Neutrophil (primary cell): ENCODE measurements around the gene CYB5R4.

ENCODE experiments used
- H3K27ac ChIP-seq: fragments of 200-600 bp; sonication (generic); 2 replicates; pipeline ENCODE4 v1.5.1; 2016; ENCODE audit warnings: mild to moderate bottlenecking, moderate library complexity
- H3K27me3 ChIP-seq: fragments of 200-600 bp; sonication (generic); 2 replicates; pipeline ENCODE4 v1.6.0; 2016; ENCODE audit warnings: mild to moderate bottlenecking
- H3K36me3 ChIP-seq: fragments of 200-600 bp; sonication (generic); 2 replicates; pipeline ENCODE4 v1.5.1; 2017
- H3K4me1 ChIP-seq, 2 experiments: fragments of 200-600 bp in 1 of 2; sonication (generic) in 1 of 2; 1 replicate in 1 of 2; 2 replicates in 1 of 2; pipeline versions ENCODE4 v1.5.1 to v1.6.1; 2013 to 2016; ENCODE audit warnings: low read depth in 1 of 2, low read length in 1 of 2, mild to moderate bottlenecking in 1 of 2, moderate library complexity in 1 of 2; ENCODE audit not compliant: control insufficient read depth in 1 of 2, insufficient read depth in 1 of 2
- H3K4me3 ChIP-seq, 2 experiments: fragments of 200-600 bp in 1 of 2; sonication (generic) in 1 of 2; 1 replicate in 1 of 2; 2 replicates in 1 of 2; pipeline ENCODE4 v1.5.1; 2013 to 2016; ENCODE audit warnings: low read depth in 1 of 2, low read length in 1 of 2, mild to moderate bottlenecking in 1 of 2, moderate library complexity in 1 of 2
- H3K9me3 ChIP-seq: fragments of 200-600 bp; sonication (generic); 2 replicates; pipeline ENCODE4 v1.5.1; 2016
- TF ChIP-seq, protein P1 (sequence below): fragments of 200-600 bp; sonication (generic); IDR thresholded peaks from 2 replicates; pipeline ENCODE4 v1.5.1; 2016; ENCODE audit warnings: antibody characterized with exemption

The CYB5R4 gene

DNA sequence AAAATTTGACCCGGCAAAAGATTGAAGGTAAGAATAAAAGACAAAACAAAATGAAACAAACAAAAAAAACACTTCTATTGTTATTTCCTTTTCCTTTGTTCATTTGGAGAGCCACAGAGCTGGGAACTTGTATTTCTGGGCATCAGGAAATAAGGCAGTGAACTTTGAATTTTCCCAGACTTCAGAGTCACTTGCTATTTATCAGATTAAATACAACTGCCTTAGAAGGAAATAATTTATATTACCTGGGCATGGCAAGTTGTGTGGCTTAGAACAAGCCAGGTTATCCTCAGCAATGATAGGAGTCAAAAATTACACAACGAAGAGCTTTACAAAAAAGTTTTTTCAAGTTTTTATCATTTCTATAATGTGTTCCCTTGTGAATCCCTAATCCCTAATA is 153.9 kb downstream of the CYB5R4 start:
- TF ChIP-seq, protein P1, sequence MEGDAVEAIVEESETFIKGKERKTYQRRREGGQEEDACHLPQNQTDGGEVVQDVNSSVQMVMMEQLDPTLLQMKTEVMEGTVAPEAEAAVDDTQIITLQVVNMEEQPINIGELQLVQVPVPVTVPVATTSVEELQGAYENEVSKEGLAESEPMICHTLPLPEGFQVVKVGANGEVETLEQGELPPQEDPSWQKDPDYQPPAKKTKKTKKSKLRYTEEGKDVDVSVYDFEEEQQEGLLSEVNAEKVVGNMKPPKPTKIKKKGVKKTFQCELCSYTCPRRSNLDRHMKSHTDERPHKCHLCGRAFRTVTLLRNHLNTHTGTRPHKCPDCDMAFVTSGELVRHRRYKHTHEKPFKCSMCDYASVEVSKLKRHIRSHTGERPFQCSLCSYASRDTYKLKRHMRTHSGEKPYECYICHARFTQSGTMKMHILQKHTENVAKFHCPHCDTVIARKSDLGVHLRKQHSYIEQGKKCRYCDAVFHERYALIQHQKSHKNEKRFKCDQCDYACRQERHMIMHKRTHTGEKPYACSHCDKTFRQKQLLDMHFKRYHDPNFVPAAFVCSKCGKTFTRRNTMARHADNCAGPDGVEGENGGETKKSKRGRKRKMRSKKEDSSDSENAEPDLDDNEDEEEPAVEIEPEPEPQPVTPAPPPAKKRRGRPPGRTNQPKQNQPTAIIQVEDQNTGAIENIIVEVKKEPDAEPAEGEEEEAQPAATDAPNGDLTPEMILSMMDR, result no peak
- no peaks in the 10 kb centered on the region for H3K36me3 ChIP-seq
- H3K4me3 ChIP-seq, result no peak overlapping the region
- H3K27me3 ChIP-seq, result no peaks in the 10 kb centered on the region
- no peak overlapping the region for H3K27ac ChIP-seq
- H3K9me3 ChIP-seq, result no peaks in the 10 kb centered on the region
- H3K4me1 ChIP-seq, result no peaks in the 10 kb centered on the region

DNA sequence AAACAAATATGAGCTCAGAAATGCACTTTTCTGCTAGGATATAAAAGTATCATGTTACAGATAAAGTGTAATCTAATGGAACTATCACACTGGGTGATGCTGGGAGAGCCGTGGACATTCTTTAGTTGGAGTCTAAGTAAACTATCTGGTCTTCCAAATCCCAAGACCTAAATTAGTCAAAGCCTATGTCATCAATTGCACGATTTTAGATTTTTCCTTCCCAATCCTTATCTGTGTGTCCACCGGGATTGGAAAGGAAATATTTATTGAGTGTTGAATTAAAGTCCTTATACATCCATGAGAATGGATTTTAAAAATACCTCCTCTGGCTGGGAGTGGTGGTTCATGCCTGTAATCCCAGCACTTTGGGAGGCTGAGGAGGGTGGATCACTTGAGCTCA is 154.4 kb downstream of the CYB5R4 start:
- TF ChIP-seq, protein P1, result no peak
- Histone ChIP-seq H3K27ac (no peak overlapping the region), H3K4me3 (no peak overlapping the region), H3K36me3 (no peaks in the 10 kb centered on the region), H3K27me3 (no peaks in the 10 kb centered on the region), H3K9me3 (no peaks in the 10 kb centered on the region), H3K4me1 (no peaks in the 10 kb centered on the region)

DNA sequence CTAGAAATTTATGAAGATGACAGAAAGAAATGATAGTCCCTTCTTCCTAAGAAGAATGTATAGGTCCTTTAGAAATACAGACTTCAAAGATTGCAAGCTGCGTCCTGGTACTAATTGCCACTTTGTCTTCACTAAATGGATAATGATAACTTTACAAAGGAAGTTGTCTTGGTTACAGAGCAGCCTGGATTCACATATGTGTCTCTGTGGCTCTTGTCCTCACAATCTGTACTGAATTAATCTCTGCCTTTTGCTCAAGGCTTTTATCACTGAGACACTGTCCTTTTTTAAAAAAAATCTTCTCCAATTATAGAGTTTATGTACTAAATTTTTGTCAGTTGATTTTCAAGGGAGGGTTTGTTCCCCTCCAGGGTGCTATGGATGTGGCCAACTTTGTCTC is 156.5 kb downstream of the CYB5R4 start:
- Histone ChIP-seq H3K36me3 (no peaks in the 10 kb centered on the region), H3K27me3 (no peaks in the 10 kb centered on the region), H3K27ac (no peak overlapping the region), H3K4me3 (no peak overlapping the region), H3K9me3 (no peaks in the 10 kb centered on the region), H3K4me1 (no peaks in the 10 kb centered on the region)
- TF ChIP-seq, protein P1, result no peak
